Naive B cell (primary cell): ENCODE data around the gene RGS12. TPM values are rescaled to one million over a fixed set of nuclear protein-coding genes. Genes with fewer than 3 reads are reported as not detected.

Experiments
- ATAC-seq, 2 donors: fragments of 150-1000 bp; cut with Tn5 transposase; 2 replicates each; pipeline ENCODE4 v1.10.0; 2021; ENCODE audit warnings: low read depth in 2 of 2, mild to moderate bottlenecking in 2 of 2, moderate library complexity in 2 of 2
- DNase-seq: peaks from one replicate; pipeline ENCODE4 v3.0.0; 2022
- H3K27ac Mint-ChIP-seq, 6 donors: one replicate each; pipeline ENCODE4 v1.8.0; 2020 to 2022; ENCODE audit warnings: mild to moderate bottlenecking in 6 of 6, mixed read lengths in 6 of 6, moderate library complexity in 5 of 6, inconsistent platforms in 2 of 6
- H3K27me3 Mint-ChIP-seq, 3 donors: one replicate each; pipeline ENCODE4 v1.8.0; 2021 to 2022; ENCODE audit warnings: mixed read lengths in 3 of 3, mild to moderate bottlenecking in 1 of 3
- H3K36me3 Mint-ChIP-seq, 2 donors: one replicate each; pipeline ENCODE4 v1.8.0; 2020 to 2022; ENCODE audit warnings: mixed read lengths in 2 of 2, inconsistent platforms in 1 of 2, mild to moderate bottlenecking in 1 of 2
- H3K4me1 Mint-ChIP-seq, 3 donors: one replicate each; pipeline ENCODE4 v1.8.0; 2020 to 2022; ENCODE audit warnings: mixed read lengths in 3 of 3, inconsistent platforms in 1 of 3, mild to moderate bottlenecking in 1 of 3, moderate library complexity in 1 of 3
- H3K4me3 Mint-ChIP-seq, 8 donors: one replicate each; pipeline ENCODE4 v1.8.0; 2020 to 2022; ENCODE audit warnings: mild to moderate bottlenecking in 8 of 8, mixed read lengths in 8 of 8, moderate library complexity in 8 of 8, inconsistent platforms in 2 of 8
- H3K9me3 Mint-ChIP-seq, 7 donors: one replicate each; pipeline ENCODE4 v1.8.0; 2020 to 2022; ENCODE audit warnings: mixed read lengths in 7 of 7, mild to moderate bottlenecking in 5 of 7, inconsistent platforms in 2 of 7, moderate library complexity in 1 of 7
- polyA plus RNA-seq, 6 donors: library from polyadenylated mRNA; unstranded; fragments of 300-500 nt; fragmentation: Illumina TruSeq; gene quantifications; one replicate each; pipeline ENCODE4 v1.2.3, GENCODE V29; 2021; ENCODE audit warnings: low read depth in 6 of 6

The RGS12 gene
- polyA plus RNA-seq, 6 donors from 2014 or later = 0.36 to 6.8 (median 2.5) TPM

GRCh38 chr4:3318561-3319021 lies 25.8 kb downstream of the RGS12 start:
- DNase-seq (no peak), ATAC-seq (no peak)
- peaks cover 0 to 8% of the 10 kb centered on the region in 2 donors for H3K36me3 Mint-ChIP-seq
- H3K9me3 Mint-ChIP-seq = no peaks in the 10 kb centered on the region
- H3K27me3 Mint-ChIP-seq = no peaks in the 10 kb centered on the region
- H3K4me3 Mint-ChIP-seq = no peak overlapping the region
- no peaks in the 10 kb centered on the region for H3K4me1 Mint-ChIP-seq
- peak overlapping the region in 1 of 6 donors; percentile 56 for H3K27ac Mint-ChIP-seq

- no peaks in the 10 kb centered on the region for H3K27me3 Mint-ChIP-seq
- H3K36me3 Mint-ChIP-seq = peaks cover 0 to 8% of the 10 kb centered on the region in 2 donors
- no peak for ATAC-seq
- no peaks in the 10 kb centered on the region for H3K4me1 Mint-ChIP-seq
- peaks cover 0 to 9% (median 1%) of the 10 kb centered on the region in 7 donors for H3K9me3 Mint-ChIP-seq
- H3K27ac Mint-ChIP-seq = no peak overlapping the region
- H3K4me3 Mint-ChIP-seq = no peak overlapping the region
- DNase-seq = no peak
Observed at GRCh38 chr4:3320361-3321023, 27.7 kb downstream of the RGS12 start.

- Mint-ChIP-seq H3K4me3 (no peak overlapping the region), H3K9me3 (peaks cover 0 to 14% (median 2%) of the 10 kb centered on the region in 7 donors), H3K36me3 (peaks cover 0 to 3% of the 10 kb centered on the region in 2 donors), H3K27me3 (no peaks in the 10 kb centered on the region), H3K27ac (no peak overlapping the region), H3K4me1 (no peaks in the 10 kb centered on the region)
- DNase-seq (no peak), ATAC-seq (no peak)
Observed at GRCh38 chr4:3321295-3321889, 28.6 kb downstream of the RGS12 start.

GRCh38 chr4:3322059-3322550 lies 29.3 kb downstream of the RGS12 start:
- Mint-ChIP-seq H3K4me1 (no peaks in the 10 kb centered on the region), H3K27me3 (no peaks in the 10 kb centered on the region), H3K27ac (peak overlapping the region in 1 of 6 donors; percentile 71), H3K9me3 (peaks cover 0 to 14% (median 2%) of the 10 kb centered on the region in 7 donors), H3K36me3 (no peaks in the 10 kb centered on the region), H3K4me3 (no peak overlapping the region)
- DNase-seq (no peak), ATAC-seq (no peak)

GRCh38 chr4:3323071-3323481 lies 30.3 kb downstream of the RGS12 start:
- ATAC-seq (no peak), DNase-seq (no peak)
- Mint-ChIP-seq H3K9me3 (peaks cover 0 to 14% (median 2%) of the 10 kb centered on the region in 7 donors), H3K4me3 (no peak overlapping the region), H3K27ac (no peak overlapping the region), H3K36me3 (no peaks in the 10 kb centered on the region), H3K27me3 (no peaks in the 10 kb centered on the region), H3K4me1 (no peaks in the 10 kb centered on the region)

GRCh38 chr4:3324093-3324815 lies 31.4 kb downstream of the RGS12 start:
- Mint-ChIP-seq H3K36me3 (no peaks in the 10 kb centered on the region), H3K9me3 (peaks cover 0 to 14% (median 2%) of the 10 kb centered on the region in 7 donors), H3K4me3 (no peak overlapping the region), H3K4me1 (no peaks in the 10 kb centered on the region), H3K27ac (no peak overlapping the region), H3K27me3 (no peaks in the 10 kb centered on the region)
- ATAC-seq (no peak), DNase-seq (no peak)

GRCh38 chr4:3328814-3329663 lies 36.2 kb downstream of the RGS12 start:
- Mint-ChIP-seq H3K4me3 (no peak overlapping the region), H3K9me3 (peaks cover 0 to 14% (median 2%) of the 10 kb centered on the region in 7 donors), H3K27me3 (no peaks in the 10 kb centered on the region), H3K36me3 (no peaks in the 10 kb centered on the region), H3K27ac (peak overlapping the region in 2 of 6 donors; percentile 20 to 29), H3K4me1 (no peaks in the 10 kb centered on the region)
- ATAC-seq (no peak), DNase-seq (no peak)

GRCh38 chr4:3329887-3330286 lies 37.1 kb downstream of the RGS12 start:
- Mint-ChIP-seq H3K27me3 (no peaks in the 10 kb centered on the region), H3K4me1 (no peaks in the 10 kb centered on the region), H3K9me3 (peaks cover 0 to 11% (median 2%) of the 10 kb centered on the region in 7 donors), H3K27ac (no peak overlapping the region), H3K4me3 (no peak overlapping the region), H3K36me3 (no peaks in the 10 kb centered on the region)
- no peak for DNase-seq
- no peak for ATAC-seq

- no peaks in the 10 kb centered on the region for H3K36me3 Mint-ChIP-seq
- H3K4me3 Mint-ChIP-seq = no peak overlapping the region
- peaks cover 0 to 4% (median 0%) of the 10 kb centered on the region in 3 donors for H3K4me1 Mint-ChIP-seq
- no peak overlapping the region for H3K27ac Mint-ChIP-seq
- DNase-seq (no peak), ATAC-seq (no peak)
- H3K27me3 Mint-ChIP-seq = no peaks in the 10 kb centered on the region
- peaks cover 0 to 3% (median 2%) of the 10 kb centered on the region in 7 donors for H3K9me3 Mint-ChIP-seq
Observed at GRCh38 chr4:3330707-3331106, 37.9 kb downstream of the RGS12 start.

- H3K36me3 Mint-ChIP-seq = no peaks in the 10 kb centered on the region
- no peaks in the 10 kb centered on the region for H3K9me3 Mint-ChIP-seq
- H3K4me3 Mint-ChIP-seq = no peak overlapping the region
- no peak for DNase-seq
- no peaks in the 10 kb centered on the region for H3K27me3 Mint-ChIP-seq
- no peak for ATAC-seq
- H3K27ac Mint-ChIP-seq = peak overlapping the region in 2 of 6 donors; percentile 5 to 71
- H3K4me1 Mint-ChIP-seq = peaks cover 0 to 4% (median 0%) of the 10 kb centered on the region in 3 donors
Observed at GRCh38 chr4:3331511-3332394, 38.9 kb downstream of the RGS12 start.

- no peak for DNase-seq
- Mint-ChIP-seq H3K36me3 (no peaks in the 10 kb centered on the region), H3K4me1 (peaks cover 0 to 4% (median 0%) of the 10 kb centered on the region in 3 donors), H3K27me3 (no peaks in the 10 kb centered on the region), H3K27ac (peak overlapping the region in 1 of 6 donors; percentile 32), H3K9me3 (no peaks in the 10 kb centered on the region), H3K4me3 (no peak overlapping the region)
- ATAC-seq = no peak
Observed at GRCh38 chr4:3332498-3332897, 39.7 kb downstream of the RGS12 start.

GRCh38 chr4:3334316-3334715 lies 41.5 kb downstream of the RGS12 start:
- Mint-ChIP-seq H3K36me3 (no peaks in the 10 kb centered on the region), H3K4me1 (peaks cover 0 to 4% (median 0%) of the 10 kb centered on the region in 3 donors), H3K4me3 (no peak overlapping the region), H3K27me3 (no peaks in the 10 kb centered on the region), H3K27ac (peak overlapping the region in 1 of 6 donors; percentile 53), H3K9me3 (no peaks in the 10 kb centered on the region)
- no peak for DNase-seq
- ATAC-seq = no peak
